ENCODE data around the gene WASL.
A peak's percentile ranks its signal among the peaks of the same experiment; 100 is the strongest.
"Not testable (repeated sequence)": the region's sequence is repeated elsewhere in the genome, so short reads cannot be mapped to it uniquely, and the experiment has no call there.

The WASL gene

GRCh38 chr7:123748734-123749536 is at the start of gene WASL:
TSS of gene WASL (minus strand) at chr7:123749003. CDS start at chr7:123748734, 269 bp downstream.
- DNase-seq (ENCODE audit: low read depth, low spot score): peak; percentile 73

- no peak for DNase-seq (ENCODE audit: low read depth, low spot score)
Observed at GRCh38 chr7:123797673-123798531, 49.1 kb upstream of the WASL start.

- DNase-seq (ENCODE audit: low read depth, low spot score): no peak
Observed at GRCh38 chr7:123796568-123796967, 47.8 kb upstream of the WASL start.

- DNase-seq (ENCODE audit: low read depth, low spot score): no peak
Observed at GRCh38 chr7:123795917-123796316, 47.1 kb upstream of the WASL start.

GRCh38 chr7:123795116-123795515 is 46.3 kb upstream of the WASL start:
- DNase-seq (ENCODE audit: low read depth, low spot score): not testable (repeated sequence)

GRCh38 chr7:123792547-123792946 is 43.7 kb upstream of the WASL start:
- no peak for DNase-seq (ENCODE audit: low read depth, low spot score)

GRCh38 chr7:123791001-123791400 is 42.2 kb upstream of the WASL start:
- no peak for DNase-seq (ENCODE audit: low read depth, low spot score)

GRCh38 chr7:123789817-123790216 is 41.0 kb upstream of the WASL start:
- no peak for DNase-seq (ENCODE audit: low read depth, low spot score)

- DNase-seq (ENCODE audit: low read depth, low spot score): no peak
Observed at GRCh38 chr7:123789206-123789784, 40.5 kb upstream of the WASL start.

- DNase-seq (ENCODE audit: low read depth, low spot score): no peak
Observed at GRCh38 chr7:123788584-123788983, 39.8 kb upstream of the WASL start.

- DNase-seq (ENCODE audit: low read depth, low spot score): no peak
Observed at GRCh38 chr7:123787220-123788007, 38.6 kb upstream of the WASL start.

- no peak for DNase-seq (ENCODE audit: low read depth, low spot score)
Observed at GRCh38 chr7:123784263-123784662, 35.5 kb upstream of the WASL start.

GRCh38 chr7:123783820-123784219 is 35.0 kb upstream of the WASL start:
- DNase-seq (ENCODE audit: low read depth, low spot score): no peak

- DNase-seq (ENCODE audit: low read depth, low spot score): no peak
Observed at GRCh38 chr7:123782071-123782798, 33.4 kb upstream of the WASL start.

GRCh38 chr7:123780472-123780871 is 31.7 kb upstream of the WASL start:
- not testable (repeated sequence) for DNase-seq (ENCODE audit: low read depth, low spot score)

- DNase-seq (ENCODE audit: low read depth, low spot score): no peak
Observed at GRCh38 chr7:123774496-123774895, 25.7 kb upstream of the WASL start.

- DNase-seq (ENCODE audit: low read depth, low spot score): no peak
Observed at GRCh38 chr7:123773481-123773880, 24.7 kb upstream of the WASL start.

- no peak for DNase-seq (ENCODE audit: low read depth, low spot score)
Observed at GRCh38 chr7:123772652-123773051, 23.8 kb upstream of the WASL start.

- DNase-seq (ENCODE audit: low read depth, low spot score): no peak
Observed at GRCh38 chr7:123771846-123772245, 23.0 kb upstream of the WASL start.

GRCh38 chr7:123771256-123771655 is 22.5 kb upstream of the WASL start:
- no peak for DNase-seq (ENCODE audit: low read depth, low spot score)

- DNase-seq (ENCODE audit: low read depth, low spot score): no peak
Observed at GRCh38 chr7:123770378-123770777, 21.6 kb upstream of the WASL start.

All from activated naive CD8-positive, alpha-beta T cell treated with anti-CD3 and anti-CD28 coated beads, Interleukin-2, amount 50 U/mL, for 16 hours (primary cell).